Endometrial microvascular endothelial cells (primary cell): ENCODE data around the gene SFXN3. TPM values are rescaled to one million over a fixed set of nuclear protein-coding genes. Genes with fewer than 3 reads are reported as not detected.

Source experiments
- in situ Hi-C: cut with HindIII; loops from 2 replicates; pipeline ENCODE4 v1.10.0; 2017; ENCODE audit warnings: low sequenced_read_pairs, low pct_unique_long_range_greater_than_20kb; ENCODE audit errors: inconsistent ontology term
- total RNA-seq: library from RNA; depleted of rRNA; stranded (reverse); fragments of >200 nt; gene quantifications from one replicate; pipeline ENCODE4 v1.2.3, GENCODE V29; 2015; ENCODE audit errors: inconsistent ontology term

SFXN3 gene
- total RNA-seq, 1 donor from 2014 or later = 84.7 TPM

GRCh38 chr10:101012525-101013364, 18.3 kb upstream of the SFXN3 start:
- in situ Hi-C loops = no loop called here

- in situ Hi-C loops = no loop called here
These were observed 17.6 kb upstream of the SFXN3 start for GRCh38 chr10:101013365-101013825.

- in situ Hi-C loops = no loop called here
These were observed 16.7 kb upstream of the SFXN3 start for GRCh38 chr10:101014230-101014884.

- in situ Hi-C loops = no loop called here
These were observed 16.0 kb upstream of the SFXN3 start for GRCh38 chr10:101014966-101015581.

- in situ Hi-C loops = no loop called here
These were observed 15.5 kb upstream of the SFXN3 start for GRCh38 chr10:101015582-101015973.

- in situ Hi-C loops = no loop called here
These were observed 14.2 kb upstream of the SFXN3 start for GRCh38 chr10:101016814-101017213.

- in situ Hi-C loops = no loop called here
These were observed 12.9 kb upstream of the SFXN3 start for GRCh38 chr10:101018118-101018599.

- in situ Hi-C loops = no loop called here
These were observed 12.2 kb upstream of the SFXN3 start for GRCh38 chr10:101018600-101019439.

- in situ Hi-C loops = no loop called here
These were observed 11.7 kb upstream of the SFXN3 start for GRCh38 chr10:101019440-101019703.

- in situ Hi-C loops = no loop called here
These were observed 10.5 kb upstream of the SFXN3 start for GRCh38 chr10:101020427-101021075.

GRCh38 chr10:101021239-101021638, 9.8 kb upstream of the SFXN3 start:
- in situ Hi-C loops = no loop called here

- in situ Hi-C loops = no loop called here
These were observed 9.3 kb upstream of the SFXN3 start for GRCh38 chr10:101021692-101022251.

- in situ Hi-C loops = no loop called here
These were observed 7.9 kb upstream of the SFXN3 start for GRCh38 chr10:101022967-101023705.

GRCh38 chr10:101027106-101027720, 3.8 kb upstream of the SFXN3 start:
- in situ Hi-C loops = no loop called here

GRCh38 chr10:101028446-101029337, 2.3 kb upstream of the SFXN3 start:
- in situ Hi-C loops = no loop called here

GRCh38 chr10:101029520-101030295, 1.3 kb upstream of the SFXN3 start:
- in situ Hi-C loops = no loop called here
